HG03558 (cell line): Measurements from ENCODE around the gene GALNT18.

ENCODE experiments used
- ATAC-seq: cut with Tn5 transposase; IDR thresholded peaks from one replicate; pipeline ENCODE4 v1.9.1; 2021; ENCODE audit warnings: moderate number of reproducible peaks; ENCODE audit not compliant: unreplicated experiment; ENCODE audit errors: extremely low read depth

The GALNT18 gene

GRCh38 chr11:11265320-11265719, 356.5 kb downstream of the GALNT18 start:
- ATAC-seq = no peak

- no peak for ATAC-seq
Observed at GRCh38 chr11:11263238-11264005, 358.4 kb downstream of the GALNT18 start.

GRCh38 chr11:11262171-11262920, 359.5 kb downstream of the GALNT18 start:
- ATAC-seq = no peak

- ATAC-seq = no peak
Observed at GRCh38 chr11:11261629-11262028, 360.2 kb downstream of the GALNT18 start.

GRCh38 chr11:11260903-11261302, 360.9 kb downstream of the GALNT18 start:
- no peak for ATAC-seq

GRCh38 chr11:11253995-11254394, 367.8 kb downstream of the GALNT18 start:
- no peak for ATAC-seq

GRCh38 chr11:11253497-11253896, 368.3 kb downstream of the GALNT18 start:
- no peak for ATAC-seq

GRCh38 chr11:11252403-11252802, 369.4 kb downstream of the GALNT18 start:
- no peak for ATAC-seq

- no peak for ATAC-seq
Observed at GRCh38 chr11:11251394-11251970, 370.3 kb downstream of the GALNT18 start.

- no peak for ATAC-seq
Observed at GRCh38 chr11:11250470-11250869, 371.3 kb downstream of the GALNT18 start.

GRCh38 chr11:11247576-11247975, 374.2 kb downstream of the GALNT18 start:
- ATAC-seq = no peak

- ATAC-seq = no peak
Observed at GRCh38 chr11:11247086-11247485, 374.7 kb downstream of the GALNT18 start.

- ATAC-seq = no peak
Observed at GRCh38 chr11:11246166-11246565, 375.6 kb downstream of the GALNT18 start.

GRCh38 chr11:11245453-11245852, 376.4 kb downstream of the GALNT18 start:
- no peak for ATAC-seq

GRCh38 chr11:11244470-11245080, 377.2 kb downstream of the GALNT18 start:
- no peak for ATAC-seq

GRCh38 chr11:11243590-11244469, 378.0 kb downstream of the GALNT18 start:
- no peak for ATAC-seq

GRCh38 chr11:11243209-11243589, 378.6 kb downstream of the GALNT18 start:
- no peak for ATAC-seq

- no peak for ATAC-seq
Observed at GRCh38 chr11:11241284-11241683, 380.5 kb downstream of the GALNT18 start.

- no peak for ATAC-seq
Observed at GRCh38 chr11:11239959-11240358, 381.8 kb downstream of the GALNT18 start.
